HG02642 (cell line): ENCODE measurements around the gene TNRC18.

Experiments used
- ATAC-seq: cut with Tn5 transposase; IDR thresholded peaks from one replicate; pipeline ENCODE4 v1.9.1; 2021; ENCODE audit warnings: mild to moderate bottlenecking; ENCODE audit not compliant: unreplicated experiment, poor library complexity

Gene TNRC18

DNA sequence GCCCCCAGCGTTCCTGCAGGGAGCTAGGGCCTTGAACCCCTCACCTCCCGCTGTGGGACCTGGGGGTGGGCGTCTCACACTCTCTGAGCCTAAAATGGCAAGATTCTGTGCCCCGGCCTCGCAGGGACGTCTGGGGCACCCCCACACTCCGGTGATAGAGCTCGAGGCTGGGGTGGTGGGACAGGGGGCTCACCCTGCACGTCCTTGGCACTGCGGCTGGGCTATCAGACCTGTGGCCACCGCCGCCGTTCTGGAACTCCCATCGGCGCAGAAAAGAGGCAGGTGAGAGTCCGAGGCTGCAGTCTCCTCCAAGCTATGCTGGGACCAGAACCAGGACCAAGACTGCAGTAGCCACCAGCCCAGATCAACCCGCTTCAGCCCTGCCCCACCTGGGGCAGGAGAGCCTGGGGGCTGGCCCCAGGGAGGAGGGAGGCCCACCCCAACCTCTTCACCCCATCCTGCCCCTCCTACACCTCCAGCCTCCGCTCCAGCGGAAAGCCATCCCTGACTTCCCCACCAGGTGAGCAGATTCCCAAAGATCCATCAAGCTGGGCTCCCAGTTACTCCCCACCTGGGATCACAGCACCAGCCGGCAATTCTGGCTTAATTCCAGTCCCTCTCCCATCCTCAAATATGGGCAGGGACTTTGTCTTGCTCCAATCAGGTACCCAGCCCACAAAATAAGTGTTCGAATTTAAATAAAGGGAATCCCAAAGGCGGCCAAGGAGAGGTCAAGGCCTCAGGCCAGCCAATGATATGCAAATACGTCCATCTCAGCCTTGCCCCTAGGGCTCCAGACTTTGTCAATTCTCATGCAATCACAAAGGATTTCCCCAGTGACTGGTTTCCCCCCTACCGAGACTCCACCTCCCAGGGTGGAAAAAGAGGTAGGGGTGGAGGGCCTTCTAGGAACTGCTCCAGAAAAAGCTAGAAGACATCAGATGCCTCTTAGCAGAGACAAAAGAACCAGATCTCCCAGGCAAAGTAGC lies 16.4 kb downstream of the TNRC18 start:
- ATAC-seq, result no peak

DNA sequence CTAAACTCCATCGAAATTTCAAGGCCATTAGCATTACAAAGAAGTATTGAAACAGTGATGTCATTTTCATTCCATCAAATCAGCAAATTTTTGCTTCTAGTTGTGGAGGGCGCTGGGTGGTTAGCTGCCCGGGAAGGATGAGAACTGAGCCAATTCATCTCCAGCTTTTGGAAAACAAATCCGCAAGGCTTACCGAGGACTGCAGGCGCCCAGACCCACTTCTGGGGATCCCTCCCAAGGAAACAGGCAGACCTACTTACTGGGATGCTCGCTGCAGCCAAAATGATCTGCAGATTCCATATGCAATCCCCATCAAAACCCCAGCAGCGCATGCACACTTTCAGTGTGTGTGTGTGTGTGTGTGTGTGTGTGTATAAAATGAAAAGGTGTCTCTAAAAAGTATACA lies 19.2 kb downstream of the TNRC18 start:
- no peak for ATAC-seq

DNA sequence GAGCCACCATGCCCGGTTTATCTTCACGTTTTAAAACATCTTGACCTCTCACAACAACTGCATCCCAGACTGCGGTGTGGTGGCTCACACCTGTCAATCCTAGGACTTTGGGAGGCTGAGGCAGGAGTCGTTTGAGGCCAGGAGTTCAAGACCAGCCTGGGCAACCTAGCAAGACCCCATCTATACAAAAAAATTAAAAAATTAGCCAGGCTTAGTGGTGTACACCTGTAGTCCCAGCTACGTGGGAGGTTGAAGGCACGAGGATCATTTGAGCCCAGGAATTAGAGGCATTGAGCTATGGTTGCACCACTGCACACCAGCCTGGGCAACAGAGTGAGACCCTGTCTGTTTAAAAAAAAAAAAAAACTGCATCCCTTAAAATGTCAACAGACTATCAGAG lies 20.2 kb downstream of the TNRC18 start:
- ATAC-seq, result no peak

DNA sequence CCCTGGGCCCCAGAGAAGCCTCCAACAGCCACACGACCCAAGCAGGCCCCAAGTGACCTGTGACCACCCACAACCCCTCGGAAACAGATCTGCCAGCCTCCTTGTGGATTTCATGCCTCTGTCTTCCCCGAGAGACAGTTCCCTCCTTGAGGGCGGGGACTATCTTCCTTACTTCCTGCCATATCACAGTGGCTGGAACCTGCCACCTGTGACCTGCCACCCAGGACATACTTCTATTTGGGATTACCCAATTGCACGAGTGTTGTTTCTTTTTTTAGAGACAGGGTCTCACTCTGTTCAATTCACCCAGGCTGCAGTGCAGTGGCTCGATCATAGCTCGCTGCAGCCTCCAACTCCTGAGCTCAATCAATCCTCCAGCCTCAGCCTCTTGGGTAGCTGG lies 25.9 kb downstream of the TNRC18 start:
- no peak for ATAC-seq

DNA sequence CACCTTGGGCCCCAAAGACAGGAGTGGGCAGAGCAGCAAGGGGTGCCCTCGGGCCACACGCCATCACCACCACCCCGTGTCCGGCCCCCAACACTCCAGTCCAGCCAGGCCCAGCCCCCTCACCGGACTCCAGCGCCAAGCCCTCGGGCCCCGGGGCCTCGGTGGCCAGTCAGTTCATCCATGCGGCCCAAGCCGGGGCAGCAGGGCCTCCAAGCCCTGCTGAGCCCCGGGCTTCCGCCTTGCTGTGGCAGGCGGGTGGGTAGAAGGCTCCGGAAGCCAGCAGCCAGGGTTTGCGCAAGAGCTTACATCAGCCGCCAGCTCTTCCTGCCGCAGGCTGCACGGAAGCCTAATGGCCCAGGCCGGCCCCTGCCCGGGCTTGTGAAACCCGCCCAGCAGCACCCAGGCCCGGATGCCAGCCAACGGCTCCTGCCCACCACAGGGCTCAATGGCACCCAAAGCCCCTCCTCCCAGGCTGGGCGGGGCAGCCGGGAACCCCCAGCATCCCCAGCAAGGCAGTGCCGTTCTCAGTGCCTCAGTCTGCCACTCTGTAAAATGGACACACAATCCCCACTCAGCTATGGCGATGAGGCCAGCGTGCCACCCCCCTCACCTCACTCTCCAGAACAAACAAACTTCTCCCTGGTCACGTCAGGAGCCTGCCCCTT lies 26.5 kb downstream of the TNRC18 start:
- peak; percentile 81 for ATAC-seq

DNA sequence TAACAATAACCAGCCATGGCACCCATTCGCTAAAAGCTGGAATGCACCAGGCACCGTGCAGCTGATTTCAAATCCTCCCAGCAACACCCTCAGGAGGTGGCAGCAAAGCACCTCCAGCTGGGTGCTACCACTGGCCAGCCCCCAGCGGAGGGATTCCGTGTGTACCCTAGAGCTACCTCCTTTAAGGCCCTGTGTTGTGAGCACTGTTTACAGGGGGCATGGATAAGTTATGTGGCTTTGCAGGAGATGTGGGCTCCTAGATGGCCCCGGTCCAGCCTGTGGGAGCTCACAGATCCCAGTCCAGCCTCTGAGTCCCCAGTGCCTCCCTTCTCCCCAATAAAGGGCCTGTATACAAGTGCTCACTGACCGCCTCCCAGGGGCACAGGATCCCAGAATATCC lies 27.1 kb downstream of the TNRC18 start:
- ATAC-seq, result peak; percentile 41

DNA sequence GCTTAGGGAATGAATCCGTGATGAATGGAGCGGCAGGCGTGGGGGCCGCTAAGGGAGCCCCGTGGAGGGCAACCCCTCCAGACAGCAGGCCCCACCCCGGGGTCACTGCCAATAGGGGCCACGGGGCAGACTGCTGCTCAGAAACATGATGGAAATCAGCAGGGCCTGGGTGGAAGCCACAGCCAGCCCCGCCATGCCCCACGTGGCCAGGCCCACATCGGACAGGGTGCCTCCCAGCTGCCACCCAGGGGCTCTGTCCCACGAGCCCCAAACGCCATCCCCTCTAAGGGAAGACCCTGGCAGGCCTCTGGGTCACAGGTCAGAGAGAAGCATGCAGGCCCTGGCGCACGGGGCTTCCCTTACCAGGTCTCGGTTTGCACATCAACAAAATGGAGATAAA lies 28.4 kb downstream of the TNRC18 start:
- no peak for ATAC-seq

DNA sequence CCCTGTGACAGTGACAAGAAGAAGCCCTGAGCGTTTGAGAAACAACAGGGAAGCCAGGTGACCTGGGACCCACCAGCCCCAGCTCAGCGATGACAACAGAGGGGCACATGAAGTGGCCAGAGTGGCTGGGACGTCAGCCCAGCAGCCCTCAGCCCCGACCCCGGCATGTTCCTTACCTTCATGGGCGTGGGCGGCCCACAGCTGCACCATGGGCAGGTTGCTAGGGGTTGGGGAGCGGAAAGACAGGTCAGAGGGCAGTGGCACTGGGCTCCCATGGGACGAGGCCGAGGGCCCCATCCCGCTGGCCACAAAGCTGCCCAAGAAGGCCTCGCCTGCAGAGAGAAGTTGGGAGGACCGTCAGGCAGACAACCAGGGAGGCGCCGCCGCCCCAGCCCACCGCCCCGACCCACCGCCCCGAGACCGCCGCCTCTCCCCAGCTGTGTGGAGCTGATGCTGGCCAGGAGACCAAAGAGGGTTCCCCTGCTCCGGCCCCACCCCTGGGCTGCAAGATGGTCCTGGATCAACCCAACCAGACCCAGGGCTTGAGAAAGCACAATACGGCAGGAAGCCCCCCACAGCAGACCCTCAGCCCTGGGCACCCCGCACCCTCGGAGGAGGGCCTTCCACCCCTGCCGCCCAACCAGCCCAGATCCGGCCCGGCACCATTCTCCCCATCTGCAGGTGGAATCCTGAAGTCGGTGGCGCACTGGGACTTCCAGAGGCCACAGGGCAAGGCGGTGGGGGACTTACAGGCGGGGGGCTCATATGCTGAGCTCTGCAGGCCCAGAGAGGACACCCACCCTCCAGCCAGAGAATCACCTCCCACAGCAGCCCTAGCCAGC lies 29.1 kb downstream of the TNRC18 start:
- ATAC-seq, result no peak

DNA sequence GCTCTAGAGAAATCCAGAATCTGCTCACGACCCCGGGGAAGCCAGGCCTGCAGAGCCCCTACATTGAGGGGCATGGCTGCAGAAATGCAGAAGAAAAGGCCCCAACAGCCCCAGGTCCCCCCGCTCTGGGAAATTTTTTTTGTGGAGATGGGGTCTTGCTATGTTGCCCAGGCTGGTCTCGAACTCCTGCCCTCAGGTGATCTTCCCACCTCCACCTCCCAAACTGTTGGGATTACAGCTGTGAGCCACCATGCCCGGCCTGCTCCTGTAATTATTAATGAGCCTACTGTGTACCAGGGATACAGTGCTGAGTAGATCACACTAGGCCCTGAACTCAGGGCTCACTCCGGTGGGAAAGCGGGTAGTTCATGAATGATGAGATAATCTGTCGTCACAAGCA lies 29.9 kb downstream of the TNRC18 start:
- no peak for ATAC-seq

DNA sequence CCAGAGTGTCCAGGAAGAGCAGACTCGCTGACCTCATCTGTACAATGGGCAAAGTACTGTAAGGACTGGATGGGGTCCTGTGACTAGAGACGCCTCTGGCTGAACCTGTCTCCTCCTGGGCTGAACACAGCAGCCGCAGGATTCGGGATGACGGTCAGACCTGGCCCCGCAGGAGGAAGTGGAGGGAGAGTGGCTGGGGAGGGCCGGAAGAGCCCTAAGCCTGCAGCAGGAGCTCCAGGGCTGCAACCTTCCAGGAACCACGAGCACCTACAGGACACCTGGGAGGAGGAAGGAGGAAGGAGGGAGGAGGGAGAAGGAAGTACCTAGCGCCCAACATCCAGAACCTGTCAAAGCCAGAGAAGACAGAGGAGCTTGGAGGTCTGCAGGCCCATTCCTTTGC lies 30.3 kb downstream of the TNRC18 start:
- ATAC-seq, result no peak

DNA sequence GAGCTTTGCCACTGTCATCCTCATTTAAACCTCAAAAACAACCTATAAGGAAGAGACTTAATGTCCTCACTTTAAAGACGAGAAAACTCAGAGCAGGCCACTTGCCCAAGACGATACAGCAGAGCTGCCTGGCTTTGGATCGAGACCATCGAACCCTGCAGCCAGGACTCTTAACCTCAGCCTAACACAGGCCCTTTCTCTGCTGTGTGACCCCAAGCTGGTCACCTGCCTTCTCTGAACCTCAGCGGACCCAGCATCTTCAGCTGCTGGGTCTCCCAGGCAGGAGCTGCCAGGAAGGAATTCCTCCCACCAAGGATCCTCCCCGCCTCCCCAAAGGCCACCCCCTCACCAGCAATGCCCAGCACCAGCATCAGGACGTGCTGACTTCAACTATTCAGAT lies 32.7 kb downstream of the TNRC18 start:
- ATAC-seq, result no peak

DNA sequence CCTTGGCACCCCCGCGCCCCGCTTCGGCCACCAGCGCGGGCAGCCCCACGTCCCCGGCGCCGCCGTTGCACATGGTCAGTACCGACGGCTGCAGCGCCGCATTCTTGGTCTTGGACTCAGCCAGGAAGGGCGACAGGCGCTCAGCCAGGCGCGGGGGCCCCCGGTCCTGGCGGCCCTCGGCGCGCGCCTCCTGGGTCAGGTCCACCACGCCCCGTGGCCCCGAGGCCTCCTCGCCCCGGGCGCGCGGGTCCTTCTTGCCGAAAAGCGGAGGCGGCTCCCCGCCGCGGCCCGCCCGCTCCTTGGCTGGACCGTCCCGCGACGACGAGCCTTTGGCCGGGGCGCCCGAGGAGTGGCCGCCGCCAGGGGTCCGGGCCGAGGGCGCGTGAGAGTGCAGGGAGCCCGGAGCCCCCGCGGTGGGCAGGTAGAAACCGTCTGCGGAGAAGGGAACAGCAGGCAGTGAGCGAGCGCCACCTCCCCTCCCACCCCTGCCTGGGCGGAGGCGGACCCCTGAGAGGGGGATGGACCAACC lies 34.7 kb downstream of the TNRC18 start:
- no peak for ATAC-seq

DNA sequence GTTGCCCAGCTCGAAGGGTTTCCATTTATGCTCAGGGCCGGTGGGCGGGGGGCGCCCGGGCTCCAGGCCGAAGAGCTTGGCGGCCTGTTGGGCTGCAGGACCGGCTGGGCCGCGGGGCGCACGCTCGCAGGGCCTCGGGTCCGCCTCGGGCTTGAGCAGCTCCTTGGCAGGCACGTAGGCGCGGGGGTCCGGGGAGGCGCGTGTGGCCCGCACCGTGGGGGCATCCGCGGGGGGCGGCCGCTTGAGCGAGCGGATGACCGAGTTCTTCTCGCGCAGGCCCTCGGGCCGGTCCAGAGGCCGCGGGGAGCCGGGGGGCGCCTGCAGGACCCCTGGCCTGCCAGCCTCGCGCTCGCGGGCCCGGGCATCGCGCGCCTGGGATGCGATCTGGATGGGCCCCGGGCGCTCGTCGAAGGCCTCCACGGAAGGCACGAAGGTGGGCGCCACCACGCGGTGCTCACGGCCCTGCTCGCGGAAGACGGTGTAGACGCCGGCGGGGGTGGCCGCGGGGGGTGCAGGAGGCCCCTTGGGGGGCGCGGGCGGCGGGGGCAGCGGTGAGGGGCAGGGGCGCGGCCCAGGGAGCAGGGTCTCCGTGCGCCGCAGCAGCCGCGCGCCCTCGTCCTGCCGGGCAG lies 35.2 kb downstream of the TNRC18 start:
- no peak for ATAC-seq

DNA sequence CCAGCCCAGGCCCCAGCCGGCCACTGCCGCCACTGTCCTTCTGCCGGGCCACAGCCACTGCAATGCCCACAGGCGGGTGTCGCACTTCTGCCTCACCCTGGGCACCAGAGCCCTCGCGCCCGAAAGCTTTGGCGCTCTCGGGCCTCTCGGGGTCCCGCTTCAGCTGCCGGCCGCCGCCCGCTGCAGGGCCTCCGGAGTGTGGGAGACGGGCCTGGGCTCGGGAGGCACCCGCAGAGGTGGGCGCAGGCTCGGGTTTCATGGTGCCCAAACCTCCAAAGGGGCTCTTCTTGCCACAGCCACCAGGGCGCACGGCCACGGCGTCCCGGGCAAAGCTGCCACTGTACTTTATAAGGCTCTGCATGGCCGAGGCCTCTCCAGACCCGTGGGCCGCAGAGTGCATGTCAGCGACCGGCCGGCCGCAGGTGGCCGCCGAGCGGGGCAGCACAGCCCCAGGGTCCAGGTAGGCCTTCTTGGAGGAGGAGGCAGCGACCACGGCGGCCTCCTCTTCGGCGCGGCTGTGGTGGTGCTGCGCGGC lies 35.9 kb downstream of the TNRC18 start:
- ATAC-seq, result no peak

DNA sequence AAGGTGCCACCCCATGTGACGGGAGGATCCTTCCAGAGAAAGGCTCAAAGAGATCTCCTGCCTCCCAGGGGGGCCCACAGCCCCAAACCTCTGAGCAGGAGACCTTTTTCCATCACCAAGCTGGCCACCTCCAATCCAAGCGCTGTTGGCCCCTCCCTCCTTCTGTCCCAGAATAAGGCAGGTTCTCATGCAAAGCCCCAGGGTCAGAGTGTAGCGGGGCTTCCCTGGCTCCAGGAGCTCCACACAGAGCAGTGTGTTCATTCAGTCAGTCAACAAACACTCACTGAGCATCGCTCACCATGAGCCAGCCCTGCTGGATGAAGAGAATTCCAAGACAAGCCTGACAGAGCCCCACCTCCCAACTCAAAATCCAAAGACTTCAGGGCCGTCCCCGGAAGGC lies 39.0 kb downstream of the TNRC18 start:
- ATAC-seq, result no peak

DNA sequence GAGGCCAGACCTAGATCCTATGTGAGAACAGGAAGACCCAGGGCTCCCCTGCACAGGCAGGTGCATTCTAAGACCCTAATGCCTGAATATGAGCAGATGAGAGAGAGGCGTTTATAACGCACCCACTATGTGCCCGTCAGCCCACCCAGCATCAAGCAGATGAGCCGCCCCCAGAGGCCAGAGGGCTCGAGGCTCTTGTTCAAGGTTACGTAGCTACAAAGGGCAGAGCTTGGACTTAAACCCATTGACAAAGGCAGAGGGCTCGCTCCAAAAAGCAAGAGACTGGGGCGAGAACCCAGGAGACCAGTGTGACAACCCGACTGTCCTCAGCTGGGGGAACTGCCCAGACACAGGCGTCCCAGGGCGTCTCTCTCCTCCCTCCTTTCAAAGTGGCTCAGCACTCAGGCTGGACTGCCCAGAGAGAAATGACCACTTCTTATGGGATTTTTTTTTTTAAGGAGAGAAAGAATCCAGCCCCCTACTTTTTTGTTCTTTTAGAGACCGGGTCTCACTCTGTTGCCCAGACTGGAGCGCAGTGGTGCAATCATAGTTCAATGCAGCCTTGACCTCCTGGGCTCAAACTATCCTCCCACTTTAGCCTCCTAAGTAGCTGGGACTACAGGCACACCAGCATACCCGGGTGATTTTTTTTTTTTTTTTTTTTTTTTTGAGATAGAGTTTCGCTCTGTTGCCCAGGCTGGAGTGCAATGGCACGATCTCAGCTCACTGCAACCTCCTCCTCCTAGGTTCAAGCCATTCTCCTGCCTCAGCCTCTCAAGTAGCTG lies 40.1 kb downstream of the TNRC18 start:
- ATAC-seq, result no peak

DNA sequence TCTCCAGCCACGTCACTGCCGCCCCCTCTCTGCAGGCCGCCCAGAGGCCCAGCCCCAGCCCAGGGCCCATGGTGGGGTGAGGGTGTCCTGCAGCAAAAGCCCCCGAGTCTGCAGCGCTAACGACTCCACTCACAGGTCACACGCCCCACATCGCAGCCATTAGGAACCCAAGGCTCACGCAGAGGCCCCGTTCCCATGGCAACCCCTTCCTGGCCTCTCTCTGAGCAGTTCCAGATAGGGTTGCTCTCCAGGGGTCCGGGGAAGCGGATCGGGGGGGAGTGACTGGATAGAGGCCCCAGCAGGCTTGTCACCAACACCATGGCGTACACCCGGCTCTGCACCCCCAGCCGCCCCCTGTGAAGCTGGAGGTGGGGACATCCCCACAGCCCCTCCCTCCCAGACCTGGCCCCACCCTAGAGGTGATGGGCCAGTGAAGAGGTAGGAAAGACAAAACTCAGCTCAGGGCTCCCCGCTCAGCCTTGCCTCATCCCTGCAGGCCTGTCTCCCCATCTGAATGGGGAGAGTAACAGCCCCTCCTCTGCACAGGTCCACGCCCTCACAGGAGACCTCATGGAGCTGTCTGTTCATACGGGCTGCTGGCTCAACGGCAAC lies 41.2 kb downstream of the TNRC18 start:
- no peak for ATAC-seq

DNA sequence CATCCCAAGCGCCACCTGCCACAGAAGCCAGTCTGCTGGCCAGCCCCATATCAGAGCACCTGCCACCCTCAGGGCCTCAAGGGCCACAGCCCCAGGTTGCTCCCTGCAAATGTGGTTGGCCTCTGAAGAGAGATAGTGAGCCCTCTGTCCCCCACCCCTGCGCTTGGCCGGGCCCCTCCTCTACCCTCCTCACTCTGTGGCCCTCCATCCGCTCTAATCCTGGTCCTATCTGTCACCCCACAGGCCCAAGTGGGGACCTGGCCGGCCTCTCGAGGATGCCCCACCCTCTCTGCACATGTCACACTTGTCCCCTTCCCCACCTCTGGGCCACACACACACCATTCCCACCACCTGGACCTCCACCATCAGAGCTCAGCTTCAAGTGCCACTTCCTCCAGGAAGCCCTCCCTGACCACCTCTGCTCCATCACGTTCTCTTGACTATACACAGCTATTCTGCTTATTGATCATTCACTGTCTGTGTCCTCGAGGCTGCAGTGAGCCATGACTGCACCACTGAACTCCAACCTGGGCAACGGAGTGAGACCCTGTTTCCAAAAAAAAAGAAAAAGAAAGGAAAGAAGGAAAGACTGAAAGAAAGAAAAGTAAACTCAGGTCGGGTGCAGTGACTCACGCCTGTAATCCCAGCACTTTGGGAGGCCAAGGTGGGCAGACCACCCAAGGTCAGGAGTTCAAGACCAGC lies 42.4 kb downstream of the TNRC18 start:
- ATAC-seq, result no peak
